Liver (tissue), 3 donors: ENCODE data around the gene TSC22D2.
A peak's percentile ranks its signal among the peaks of the same experiment; 100 is the strongest.

ENCODE experiments used
- CTCF ChIP-seq: fragments of 150-350 bp; IDR thresholded peaks from 2 replicates; pipeline ENCODE4 v1.5.1; 2017; ENCODE audit warnings: improper control_type of control experiment, low read depth, low read length; ENCODE audit not compliant: missing input control
- JUND ChIP-seq, 2 donors: IDR thresholded peaks; 2 replicates each; pipeline ENCODE4 v1.6.1; 2016; ENCODE audit warnings: antibody characterized with exemption in 2 of 2
- REST ChIP-seq: IDR thresholded peaks from 2 replicates; pipeline ENCODE4 v1.6.1; 2016; ENCODE audit warnings: antibody characterized with exemption, mild to moderate bottlenecking
- SP1 ChIP-seq: IDR thresholded peaks from 2 replicates; pipeline ENCODE4 v1.6.1; 2018; ENCODE audit warnings: antibody characterized with exemption, mild to moderate bottlenecking
- TAF1 ChIP-seq: conservative IDR thresholded peaks from 2 replicates; pipeline ENCODE4 v1.6.1; 2016; ENCODE audit warnings: antibody characterized with exemption, mild to moderate bottlenecking
- YY1 ChIP-seq: IDR thresholded peaks from 2 replicates; pipeline ENCODE4 v1.6.1; 2016; ENCODE audit warnings: antibody characterized with exemption, mild to moderate bottlenecking
- donor health status: healthy.
- donor health status: healthy.

GRCh38 chr3:150372722-150373121 is 35.4 kb upstream of the TSC22D2 start:
- no peak for TF ChIP-seq REST
- peak; percentile 12 for TF ChIP-seq CTCF
- TF ChIP-seq YY1: no peak
- no peak for TF ChIP-seq SP1
- no peak for TF ChIP-seq JUND (IDR thresholded peaks at IDR 0.05)
- no peak for TF ChIP-seq TAF1
